GDM1 (cell line): ENCODE data around the gene METTL22.
A peak's percentile ranks its signal among the peaks of the same experiment; 100 is the strongest.
"Not testable (repeated sequence)": the region's sequence is repeated elsewhere in the genome, so short reads cannot be mapped to it uniquely, and the experiment has no call there.

Experiments used
- DNase-seq: peaks from one replicate; lab custom pipeline; 2025; lab: John Stamatoyannopoulos, UW

Gene METTL22

DNA sequence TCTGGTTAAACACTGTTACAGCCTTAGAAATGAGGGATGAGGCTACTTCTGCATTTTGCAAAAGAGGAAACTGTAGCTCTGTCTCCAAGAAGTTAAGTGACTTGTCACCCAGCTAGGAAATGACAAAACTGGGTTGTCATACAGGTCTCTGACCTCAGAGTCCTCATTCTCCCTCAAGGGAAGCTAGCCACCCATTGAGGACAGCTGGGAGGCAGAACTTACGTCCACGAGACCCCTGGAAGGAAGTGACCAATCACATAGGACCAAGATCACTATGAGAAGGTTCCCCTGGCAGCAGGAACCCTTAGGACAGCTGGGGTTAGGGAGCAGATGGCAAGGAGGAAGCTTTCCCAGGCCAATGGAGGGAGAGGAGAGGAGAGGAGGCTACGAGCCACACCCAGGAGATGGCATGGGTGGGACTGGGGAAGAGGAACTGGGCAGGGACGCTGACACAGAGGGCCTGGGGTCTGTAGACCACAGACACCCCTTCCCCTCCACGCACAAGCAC is 11.2 kb downstream of the METTL22 start:
- peak; percentile 78 for DNase-seq

DNA sequence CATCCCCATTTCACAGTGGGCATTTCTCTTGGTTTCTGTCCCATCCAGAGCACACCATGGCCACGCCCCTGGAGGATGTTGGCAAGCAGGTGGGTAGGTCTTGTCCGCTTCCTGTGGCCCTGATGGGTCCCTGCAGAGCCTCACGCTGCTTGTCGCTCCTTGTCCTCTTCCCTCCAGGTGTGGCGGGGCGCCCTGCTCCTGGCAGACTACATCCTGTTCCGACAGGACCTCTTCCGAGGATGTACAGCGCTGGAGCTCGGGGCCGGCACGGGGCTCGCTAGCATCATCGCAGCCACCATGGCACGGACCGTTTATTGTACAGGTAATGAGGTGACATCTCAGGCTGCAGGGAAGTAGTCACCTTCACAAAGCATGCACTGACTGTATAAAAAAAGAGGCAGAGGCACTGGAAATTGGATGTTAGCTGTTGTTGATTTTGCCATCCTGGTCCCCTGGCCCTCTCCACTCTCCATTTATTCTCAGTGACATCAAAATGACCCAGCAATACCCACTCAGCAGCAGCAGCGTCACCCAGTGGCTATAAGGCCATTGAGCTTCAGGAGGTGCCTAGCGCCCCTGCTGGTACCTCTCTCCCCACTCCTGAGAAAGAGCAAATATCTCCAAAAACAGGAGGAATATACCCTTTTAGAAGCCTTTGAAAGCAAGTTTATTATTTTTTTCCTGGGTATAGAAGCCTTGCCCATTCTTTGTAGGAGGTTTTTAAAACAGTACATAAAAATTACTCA is 13.7 kb downstream of the METTL22 start:
- DNase-seq = no peak

DNA sequence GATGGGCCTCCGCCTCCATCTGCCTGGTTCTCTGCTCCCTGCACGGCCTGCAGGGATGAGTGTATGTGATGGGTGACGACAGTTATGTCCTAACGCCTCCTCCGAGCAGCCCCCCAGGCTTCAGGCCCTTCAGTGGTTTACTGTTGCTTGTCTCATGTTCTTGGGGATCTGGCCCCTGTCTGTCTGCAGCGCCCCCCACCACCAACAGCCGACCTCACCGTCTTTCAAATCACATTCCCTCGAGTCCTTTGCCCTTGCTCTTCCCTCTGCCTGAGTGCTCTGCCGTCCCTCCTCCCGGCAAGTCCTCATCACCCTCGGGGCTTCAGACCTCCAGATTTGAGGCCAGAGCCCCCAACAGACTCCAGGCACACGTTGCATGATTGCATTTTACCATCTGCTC is 18.2 kb downstream of the METTL22 start:
- no peak for DNase-seq

DNA sequence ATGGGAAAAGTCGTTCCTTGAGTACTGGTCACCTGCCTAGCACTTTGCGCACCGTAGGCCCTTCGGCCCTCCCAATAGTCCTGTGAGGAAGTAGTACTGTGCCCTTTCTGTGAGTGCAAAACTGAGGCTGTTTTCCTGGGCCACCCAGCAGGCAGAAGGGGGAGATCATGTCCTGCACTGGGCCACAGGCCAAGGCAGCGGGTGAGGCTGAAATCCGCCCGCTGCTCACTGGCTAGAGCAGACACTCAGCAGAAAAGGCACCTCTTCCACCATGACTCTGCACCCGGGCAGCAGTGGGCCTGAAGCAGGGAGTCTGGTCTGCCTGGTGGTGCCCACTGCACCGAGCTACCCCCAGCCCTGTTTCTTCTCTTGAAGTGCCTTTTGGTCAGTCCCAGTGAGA is 20.2 kb downstream of the METTL22 start:
- DNase-seq = no peak

DNA sequence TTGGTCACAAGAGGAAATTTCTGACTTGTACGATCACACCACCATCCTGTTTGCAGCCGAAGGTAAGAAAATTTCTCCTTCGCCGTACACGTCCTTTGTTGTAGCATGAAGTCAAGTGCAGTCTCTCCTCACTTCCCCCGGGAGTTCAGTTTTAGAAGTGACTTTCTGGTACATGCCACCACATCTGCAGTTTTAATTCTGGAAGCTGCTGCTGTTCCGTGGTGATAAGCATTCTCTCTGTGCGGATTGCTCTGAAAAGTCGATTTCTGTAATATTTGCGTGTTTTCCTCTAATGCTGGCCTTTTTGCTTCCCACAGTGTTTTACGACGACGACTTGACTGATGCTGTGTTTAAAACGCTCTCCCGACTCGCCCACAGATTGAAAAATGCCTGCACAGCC is 20.6 kb downstream of the METTL22 start:
- DNase-seq = no peak

DNA sequence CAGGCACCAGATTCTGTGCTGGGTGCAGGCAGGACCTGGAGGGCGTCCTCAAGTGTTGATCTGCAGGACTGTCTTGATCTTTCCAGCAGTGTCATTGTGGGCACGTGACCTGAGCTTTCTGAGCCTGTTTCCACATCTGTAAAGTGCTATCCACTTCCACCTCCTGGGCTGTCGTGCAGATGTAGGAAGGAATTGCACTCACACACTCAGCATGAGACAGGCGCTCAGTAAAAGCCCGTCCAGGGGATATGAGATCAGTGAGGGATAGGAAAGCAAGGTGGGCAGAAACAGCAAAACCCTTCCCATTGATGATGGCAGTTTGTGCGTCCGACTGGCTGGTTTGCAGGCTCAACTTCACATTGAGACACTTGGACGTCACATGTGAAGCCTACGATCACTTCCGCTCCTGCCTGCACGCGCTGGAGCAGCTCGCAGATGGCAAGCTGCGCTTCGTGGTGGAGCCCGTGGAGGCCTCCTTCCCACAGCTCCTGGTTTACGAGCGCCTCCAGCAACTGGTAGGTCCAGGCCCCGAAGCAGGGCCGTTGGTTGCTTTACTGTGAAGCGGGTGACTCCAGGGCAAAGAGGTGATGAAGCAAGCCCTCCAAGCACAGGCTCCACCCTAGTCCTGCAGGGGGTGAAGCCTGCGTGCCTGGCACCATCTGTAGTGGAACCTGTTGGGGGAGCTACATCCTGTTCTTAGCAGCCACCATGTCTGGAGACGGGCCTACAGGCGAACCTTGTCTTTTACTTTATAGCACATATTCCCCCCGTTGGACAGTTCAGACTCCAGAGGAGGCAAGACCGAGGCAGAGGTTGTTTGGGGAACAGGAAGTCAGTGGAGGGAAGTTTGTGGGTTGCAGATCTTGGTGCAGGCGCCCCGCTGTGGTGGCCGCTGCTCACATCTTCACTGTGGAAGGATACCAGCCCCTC is 23.0 kb downstream of the METTL22 start:
- peak; percentile 72 for DNase-seq

DNA sequence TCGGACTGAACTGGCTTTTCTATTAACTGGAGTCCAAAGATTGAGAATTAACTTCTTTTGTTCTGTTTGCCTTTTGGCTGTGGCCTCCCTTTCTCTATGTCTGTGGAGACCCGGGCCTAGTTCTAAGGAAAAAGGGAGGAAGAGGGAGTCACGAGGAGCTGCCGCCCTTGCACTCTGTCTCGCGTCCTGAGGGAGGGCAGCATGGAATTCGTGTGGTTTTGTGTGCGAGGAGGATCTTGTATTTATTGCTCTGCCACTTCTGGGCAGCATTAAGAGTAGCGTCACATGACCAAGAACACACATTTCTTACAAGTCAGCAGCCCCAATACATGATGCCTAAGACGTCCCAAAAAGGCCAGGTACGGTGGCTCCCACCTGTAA is 23.6 kb downstream of the METTL22 start:
- no peak for DNase-seq

DNA sequence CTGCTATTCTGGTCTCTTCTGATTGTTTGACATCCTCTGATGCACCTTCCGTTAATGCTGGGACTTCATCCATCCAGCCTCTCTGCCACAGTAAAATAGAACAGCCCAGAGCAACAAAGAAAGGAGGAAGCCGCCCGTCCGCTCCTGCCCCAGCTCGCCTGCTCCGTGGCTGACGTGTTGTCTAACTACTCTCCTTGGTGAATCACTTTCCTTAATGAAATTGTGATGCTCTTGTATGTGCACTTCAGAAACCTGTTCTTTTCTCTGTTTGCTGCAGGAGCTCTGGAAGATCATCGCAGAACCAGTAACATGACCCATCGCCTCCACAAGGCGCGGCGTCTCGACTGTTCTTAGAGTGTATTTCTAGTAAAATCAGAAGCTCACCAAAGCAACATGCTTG is 24.3 kb downstream of the METTL22 start:
- no peak for DNase-seq

DNA sequence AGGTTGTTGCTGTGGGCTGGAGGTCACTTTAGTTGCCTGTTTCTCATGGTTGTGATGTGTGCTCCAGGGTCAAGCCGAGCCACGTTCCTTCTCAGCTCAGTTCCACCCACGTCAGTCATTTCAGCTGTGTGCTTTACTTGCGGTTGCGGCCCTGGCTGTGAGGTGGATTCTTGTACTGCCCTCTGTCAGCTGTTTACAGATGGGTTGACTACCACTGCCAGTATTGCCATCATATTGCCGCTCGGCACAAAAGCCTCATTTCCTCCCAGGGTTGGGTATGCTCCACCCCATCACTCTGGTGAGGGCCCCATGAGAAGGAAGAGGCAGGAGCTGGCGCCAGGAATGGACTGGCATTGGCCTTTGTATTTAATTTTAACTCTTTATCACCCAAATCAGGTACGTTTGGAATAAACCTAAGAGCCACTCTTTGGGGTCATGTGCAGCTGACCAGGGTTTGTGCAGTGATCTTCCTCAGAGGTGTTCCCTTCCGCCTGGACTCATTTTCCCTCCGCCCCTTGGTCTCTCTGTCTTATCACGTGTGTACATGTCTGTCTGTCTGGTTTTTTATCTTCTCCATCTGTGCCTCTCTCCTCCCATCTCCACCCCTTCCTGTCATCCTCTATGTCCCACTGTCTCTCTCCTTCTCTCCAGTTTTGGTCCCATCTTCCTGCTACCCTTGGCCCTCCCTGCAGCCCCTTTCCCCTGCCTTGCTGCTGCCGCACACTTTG is 25.0 kb downstream of the METTL22 start:
- DNase-seq = no peak

DNA sequence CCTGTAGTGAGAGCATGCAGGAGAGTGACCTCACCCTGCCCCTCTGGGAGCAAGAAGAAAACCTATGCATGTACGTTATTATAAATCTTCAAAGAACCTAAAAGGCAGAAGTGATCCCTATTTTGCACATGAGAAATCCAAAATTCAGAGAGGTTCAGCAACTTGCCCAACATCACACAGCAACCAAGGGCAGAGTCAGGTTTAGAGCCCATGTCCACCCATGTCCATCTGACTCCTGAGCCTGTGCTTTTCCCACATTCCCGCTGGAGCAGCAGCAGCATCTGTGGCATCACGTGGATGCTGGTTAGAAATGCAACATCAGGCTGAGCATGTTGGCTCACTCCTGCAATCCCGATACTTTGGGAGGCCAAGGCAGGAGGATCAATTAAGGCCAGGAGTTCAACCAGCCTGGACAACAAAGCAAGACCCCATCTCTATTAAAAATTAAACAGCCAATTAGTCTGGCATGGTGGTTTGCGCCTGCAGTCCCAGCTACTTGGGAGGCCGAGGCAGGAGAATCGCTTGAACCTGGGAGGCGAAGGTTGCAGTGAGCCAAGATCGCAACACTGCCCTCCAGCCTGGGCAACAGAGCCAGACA is 26.3 kb downstream of the METTL22 start:
- no peak for DNase-seq

DNA sequence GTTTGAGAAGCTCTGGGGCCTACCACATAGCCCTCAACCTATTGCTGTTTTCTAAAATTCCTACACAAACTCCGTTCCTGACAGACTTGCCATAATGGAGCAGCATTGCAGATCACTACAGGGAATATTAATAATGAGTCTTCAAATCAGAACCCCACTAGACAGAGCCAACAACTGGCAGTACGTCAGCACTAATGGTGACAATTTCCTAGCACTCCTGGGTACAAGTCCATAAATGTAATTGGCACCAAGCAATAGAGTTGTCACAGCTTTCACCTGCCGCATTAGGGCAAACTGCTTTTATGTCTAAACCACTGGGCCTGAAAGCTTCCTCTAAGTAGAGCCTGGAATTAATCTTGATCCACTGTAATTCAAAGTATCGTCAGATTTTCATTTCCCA is 27.4 kb downstream of the METTL22 start:
- DNase-seq = no peak

DNA sequence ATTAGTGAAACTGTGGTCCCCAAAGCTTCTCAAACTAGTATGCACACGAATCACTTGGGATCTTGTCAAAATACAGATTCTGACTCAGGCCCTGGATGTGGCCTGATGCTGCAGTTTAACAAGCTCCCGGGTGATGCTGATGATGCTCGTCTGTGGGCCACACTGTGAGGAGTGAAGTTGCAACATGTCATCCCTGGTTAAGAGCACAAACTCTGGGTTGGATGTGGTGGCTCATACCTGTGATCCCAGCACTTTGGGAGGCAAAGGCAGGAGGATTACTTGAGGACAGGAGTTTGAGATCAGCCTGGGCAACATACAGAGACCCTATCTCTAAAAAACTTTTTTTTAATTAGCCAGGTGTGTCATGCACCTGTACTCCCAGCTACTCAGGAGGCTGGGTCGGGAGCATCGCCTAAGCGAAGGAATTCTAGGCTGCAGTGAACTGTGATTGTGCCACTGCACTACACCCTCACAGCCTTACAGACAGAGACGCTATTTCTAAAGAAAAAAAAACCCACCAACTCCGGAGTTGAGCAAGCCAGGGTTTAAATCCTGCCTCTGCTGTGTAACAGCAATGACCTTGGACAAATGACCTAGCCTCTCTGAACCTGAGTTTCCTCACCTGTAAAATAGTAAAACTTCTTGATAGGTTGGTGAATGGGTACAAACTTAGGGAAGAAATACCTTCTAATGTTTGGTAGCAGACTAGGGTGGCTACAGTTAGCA is 28.5 kb downstream of the METTL22 start:
- DNase-seq = no peak

DNA sequence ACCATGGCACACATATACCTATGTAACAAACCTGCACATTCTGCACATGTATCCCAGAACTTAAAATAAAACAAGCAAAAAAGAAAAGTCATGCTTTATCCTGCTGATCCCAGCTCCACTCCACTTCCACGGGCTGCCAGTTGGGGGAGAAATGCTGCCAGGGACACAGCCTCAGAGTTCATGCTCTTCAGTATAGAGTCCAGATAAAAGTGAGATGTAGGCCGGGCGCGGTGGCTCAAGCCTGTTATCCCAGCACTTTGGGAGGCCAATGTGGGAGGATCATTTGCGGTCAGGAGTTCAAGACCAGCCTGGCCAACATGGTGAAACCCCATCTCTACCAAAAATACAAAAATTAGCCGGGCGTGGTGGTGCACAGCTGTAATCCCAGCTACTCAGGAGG is 30.5 kb downstream of the METTL22 start:
- DNase-seq = not testable (repeated sequence)

DNA sequence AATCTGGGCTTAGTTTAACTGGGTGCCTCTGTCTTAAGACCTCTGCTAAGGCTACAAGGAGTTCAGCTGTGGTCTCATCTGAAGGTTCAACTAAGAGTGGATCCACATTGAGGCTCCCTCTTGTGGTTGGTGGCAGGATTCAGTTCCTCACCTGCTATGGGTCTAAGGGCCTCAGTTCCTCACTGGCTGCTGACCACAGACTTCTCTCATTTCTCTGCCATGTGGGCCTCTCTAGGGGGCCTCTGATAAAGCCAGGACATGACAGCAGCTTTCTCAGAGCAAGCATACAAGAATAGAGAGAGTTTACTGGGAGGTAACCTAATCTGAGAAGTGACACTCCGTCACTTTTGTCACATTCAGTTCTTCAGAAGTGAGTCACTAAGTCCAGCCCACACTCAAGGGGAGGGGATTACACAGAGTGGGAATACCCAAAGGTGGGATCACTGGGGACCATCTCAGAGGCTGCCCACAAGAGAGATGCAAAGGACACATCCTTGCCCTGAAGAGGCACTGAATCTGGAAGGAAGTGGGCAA is 33.8 kb downstream of the METTL22 start:
- peak; percentile 45 for DNase-seq

DNA sequence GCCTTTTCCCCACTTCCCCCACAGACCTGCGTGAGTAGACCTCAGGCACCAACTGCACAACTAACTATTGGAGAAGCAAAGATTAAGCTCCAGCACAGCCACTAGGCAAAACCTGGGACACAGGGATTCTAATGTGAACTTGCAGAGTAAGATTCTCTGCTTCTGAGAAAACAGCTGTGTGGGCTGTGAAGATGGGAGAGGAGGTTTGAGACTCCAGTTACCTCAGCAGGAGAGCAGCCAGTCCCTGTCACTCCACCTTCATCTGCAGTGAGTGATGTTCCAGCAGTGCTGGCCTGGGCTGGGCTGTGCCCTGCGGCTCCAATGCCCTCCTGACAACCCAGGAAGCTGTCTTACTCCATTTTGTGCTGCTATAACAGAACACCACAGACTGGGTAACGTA is 34.9 kb downstream of the METTL22 start:
- no peak for DNase-seq

DNA sequence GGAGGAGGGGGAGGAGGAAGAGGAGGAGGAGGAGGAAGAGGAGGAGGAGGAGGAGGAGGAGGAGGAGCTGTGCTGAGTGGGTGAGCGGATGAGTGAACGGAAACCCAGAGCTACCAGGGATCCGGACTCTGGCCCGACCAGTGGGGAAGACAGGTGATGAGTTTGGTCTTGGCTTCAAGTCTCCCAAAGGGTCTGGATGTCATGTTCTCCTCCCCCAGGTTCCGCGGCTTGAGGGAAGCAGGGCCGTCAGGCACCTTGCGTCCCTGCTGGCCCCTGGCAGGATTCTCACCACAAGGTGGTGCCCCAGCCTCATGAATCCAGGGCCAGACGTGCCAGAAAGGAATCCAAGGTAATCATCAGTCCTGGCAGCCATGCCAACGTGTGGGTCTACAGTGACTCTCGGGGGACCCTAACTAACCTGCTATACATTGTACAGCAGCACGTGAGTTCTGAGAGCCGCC is 39.4 kb downstream of the METTL22 start:
- DNase-seq = peak; percentile 11

DNA sequence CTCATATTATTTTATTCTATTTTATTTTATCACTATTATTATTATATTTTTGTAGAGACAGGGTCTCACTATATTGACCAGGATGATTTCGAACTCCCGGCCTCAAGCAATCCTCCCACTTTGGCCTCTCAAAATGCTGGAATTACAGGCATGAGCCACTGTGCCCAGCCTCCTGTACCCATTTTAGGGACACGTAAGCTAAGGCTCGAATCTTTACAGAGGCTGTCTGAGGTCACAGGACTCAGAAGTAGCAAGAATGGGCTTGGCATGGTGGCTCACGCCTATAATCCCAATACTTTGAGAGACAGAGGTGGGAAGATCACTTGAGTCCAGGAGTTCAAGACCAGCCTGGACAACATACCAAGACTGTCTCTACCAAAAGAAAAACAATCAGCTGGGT is 40.2 kb downstream of the METTL22 start:
- DNase-seq = no peak

DNA sequence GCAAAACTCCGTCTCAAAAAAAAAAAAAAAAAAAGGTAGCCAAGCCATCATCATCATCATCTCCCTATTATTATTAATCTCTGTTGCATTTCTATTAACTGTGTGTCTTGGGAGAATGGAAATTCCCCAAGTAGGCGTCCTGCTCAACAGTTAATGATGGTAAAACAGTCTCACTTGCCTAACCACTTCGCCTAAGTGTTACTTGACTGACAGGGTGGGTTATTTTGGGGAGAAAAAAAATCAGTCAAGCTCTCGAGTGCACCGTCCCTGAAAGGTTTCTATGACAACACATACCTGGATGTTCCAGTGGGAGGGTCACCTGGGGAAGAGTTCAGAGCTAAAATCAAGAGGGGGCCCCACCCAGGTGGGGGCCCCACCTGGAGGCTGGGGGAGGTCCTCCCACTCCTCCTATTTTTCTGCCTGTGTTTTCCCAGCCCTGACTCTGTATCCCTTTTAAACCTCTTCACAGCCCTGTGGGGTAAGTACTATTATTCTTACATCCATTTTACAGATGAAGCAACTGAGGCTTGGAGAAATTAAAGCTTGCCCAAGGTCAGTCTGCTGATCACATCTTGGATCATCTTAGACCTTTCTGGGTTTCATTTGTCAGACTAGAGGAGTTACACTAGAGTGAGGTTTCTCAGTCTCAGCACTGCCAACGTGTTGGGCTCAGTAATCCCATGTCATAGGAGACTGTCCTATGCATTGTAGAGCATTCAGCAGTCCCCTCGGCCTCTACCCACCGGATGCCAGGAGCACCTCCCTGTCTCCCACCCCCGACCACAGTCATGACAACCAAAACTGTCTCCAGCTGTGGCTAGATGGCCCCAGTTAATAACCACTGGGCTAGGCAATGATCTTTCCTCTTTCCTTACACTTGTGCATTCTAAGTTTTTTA is 41.9 kb downstream of the METTL22 start:
- DNase-seq = no peak

DNA sequence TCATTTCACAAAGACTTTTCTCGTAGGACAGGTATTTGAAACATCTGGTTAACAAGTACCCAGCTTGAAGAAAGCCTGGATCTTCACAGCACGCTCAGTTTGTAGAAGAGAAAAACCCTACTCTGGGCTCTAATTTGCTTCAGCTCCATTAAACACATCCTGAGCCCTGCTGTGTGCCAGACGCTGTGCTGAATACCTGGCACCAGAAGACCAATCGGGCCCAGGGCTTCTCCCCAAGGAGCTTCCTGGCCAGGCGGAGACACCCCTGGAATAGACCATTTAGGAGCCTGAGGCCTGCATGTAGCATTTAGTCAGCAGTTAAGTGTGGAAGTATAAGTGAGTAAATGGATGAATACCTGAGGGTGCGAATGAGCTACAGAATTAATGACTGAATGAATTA is 44.0 kb downstream of the METTL22 start:
- DNase-seq = no peak

DNA sequence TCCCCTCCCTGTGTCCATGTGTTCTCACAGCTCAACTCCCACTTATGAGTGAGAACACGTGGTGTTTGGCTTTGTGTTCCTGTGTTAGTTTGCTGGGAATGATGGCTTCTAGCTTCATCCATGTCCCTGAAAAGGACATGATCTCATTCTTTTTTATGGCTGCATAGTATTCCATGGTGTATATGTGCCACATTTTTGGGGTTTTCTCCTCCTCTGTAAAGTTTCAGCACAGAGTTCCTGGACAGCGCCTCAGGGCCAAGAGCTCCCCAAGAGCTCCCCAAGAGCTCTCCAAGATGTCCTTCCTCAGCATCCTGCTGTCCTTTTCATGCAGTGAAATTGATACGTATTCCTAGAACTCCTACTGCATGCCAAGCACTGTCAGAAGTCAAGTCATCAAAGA is 46.0 kb downstream of the METTL22 start:
- DNase-seq = no peak
